GM23338 (cell line): ENCODE measurements around the gene PHTF2. TPM values are rescaled to one million over a fixed set of nuclear protein-coding genes. Genes with fewer than 3 reads are reported as not detected.

Experiments used
- ATAC-seq: fragments of 200-7000 bp; cut with Tn5 transposase; 3 replicates; pipeline ENCODE4 v1.9.1; 2020
- DNase-seq: peaks from one replicate; pipeline ENCODE4 v3.0.0-alpha.2; 2015; ENCODE audit warnings: low spot score
- H2AFZ ChIP-seq: fragments of 200-600 bp; sonication (generic); 2 replicates; pipeline ENCODE4 v1.8.0; 2016; ENCODE audit warnings: antibody characterized with exemption, mild to moderate bottlenecking, moderate library complexity
- H3F3A ChIP-seq: fragments of 200-600 bp; sonication (generic); replicated peaks from 2 replicates; pipeline ENCODE4 v1.8.0; 2017; ENCODE audit warnings: antibody characterized with exemption, mixed run types, low read depth
- H3K27ac ChIP-seq: fragments of 200-600 bp; sonication (generic); 2 replicates; pipeline ENCODE4 v1.6.1; 2016; ENCODE audit warnings: low read depth
- H3K27me3 ChIP-seq: fragments of 200-600 bp; sonication (generic); 2 replicates; pipeline ENCODE4 v1.8.0; 2016; ENCODE audit warnings: mild to moderate bottlenecking, mixed run types, moderate library complexity; ENCODE audit not compliant: insufficient read depth
- H3K36me3 ChIP-seq: fragments of 200-600 bp; sonication (generic); 2 replicates; pipeline ENCODE4 v1.8.0; 2016; ENCODE audit warnings: mild to moderate bottlenecking; ENCODE audit not compliant: insufficient read depth
- H3K4me1 ChIP-seq: fragments of 200-600 bp; sonication (generic); 2 replicates; pipeline ENCODE4 v1.8.0; 2016; ENCODE audit warnings: mild to moderate bottlenecking, moderate library complexity; ENCODE audit not compliant: insufficient read depth
- H3K4me2 ChIP-seq: fragments of 200-600 bp; sonication (generic); 2 replicates; pipeline ENCODE4 v1.7.1; 2017; ENCODE audit warnings: mixed run types
- H3K4me3 ChIP-seq: fragments of 200-600 bp; sonication (generic); 2 replicates; pipeline ENCODE4 v1.6.1; 2016; ENCODE audit warnings: mixed run types
- H3K79me2 ChIP-seq: fragments of 200-600 bp; sonication (generic); replicated peaks from 2 replicates; pipeline ENCODE4 v1.8.0; 2017; ENCODE audit warnings: mild to moderate bottlenecking; ENCODE audit not compliant: insufficient read depth
- H3K9me2 ChIP-seq: fragments of 200-600 bp; sonication (generic); 2 replicates; pipeline ENCODE4 v1.8.0; 2017; ENCODE audit not compliant: insufficient read depth
- H4K20me1 ChIP-seq: fragments of 200-600 bp; sonication (generic); replicated peaks from 2 replicates; pipeline ENCODE4 v1.8.0; 2017; ENCODE audit warnings: mild to moderate bottlenecking; ENCODE audit not compliant: insufficient read depth
- H3K27ac Mint-ChIP-seq: 2 replicates; pipeline ENCODE4 v1.8.0; 2020; ENCODE audit warnings: inconsistent platforms, mild to moderate bottlenecking, moderate library complexity, mixed read lengths
- H3K27me3 Mint-ChIP-seq: 3 replicates; pipeline ENCODE4 v1.8.0; 2022; ENCODE audit warnings: low read depth, mild to moderate bottlenecking, moderate library complexity, mixed read lengths, inconsistent platforms; ENCODE audit not compliant: insufficient read depth, poor library complexity
- H3K36me3 Mint-ChIP-seq: 3 replicates; pipeline ENCODE4 v1.8.0; 2021; ENCODE audit warnings: low read depth, mild to moderate bottlenecking, inconsistent platforms, moderate library complexity, mixed read lengths
- H3K4me1 Mint-ChIP-seq: 3 replicates; pipeline ENCODE4 v1.8.0; 2020; ENCODE audit warnings: mild to moderate bottlenecking, inconsistent platforms, mixed read lengths
- H3K4me3 Mint-ChIP-seq: 3 replicates; pipeline ENCODE4 v1.8.0; 2021; ENCODE audit warnings: moderate library complexity, mild to moderate bottlenecking, inconsistent platforms, mixed read lengths
- H3K9me3 Mint-ChIP-seq: 3 replicates; pipeline ENCODE4 v1.8.0; 2020; ENCODE audit warnings: moderate library complexity, mild to moderate bottlenecking, inconsistent platforms, mixed read lengths
- CREB1 ChIP-seq: fragments of 250-450 bp; sonication (Bioruptor Pico); IDR thresholded peaks from 2 replicates; pipeline ENCODE4 v1.5.0; 2020; ENCODE audit warnings: low read depth, mild to moderate bottlenecking, moderate library complexity
- NANOG ChIP-seq: IDR thresholded peaks from 2 replicates; pipeline ENCODE4 v1.6.1; 2016; ENCODE audit warnings: antibody characterized with exemption, borderline replicate concordance
- REST ChIP-seq: IDR thresholded peaks from one replicate; pipeline ENCODE4 v1.6.1; 2018; ENCODE audit warnings: antibody characterized with exemption; ENCODE audit not compliant: unreplicated experiment
- ZNF462 ChIP-seq: fragments of 250-450 bp; sonication (Bioruptor Pico); IDR thresholded peaks from 2 replicates; pipeline ENCODE4 v1.5.0; 2020; ENCODE audit warnings: mild to moderate bottlenecking, moderate library complexity
- polyA plus RNA-seq: library from polyadenylated mRNA; unstranded; fragments of >200 nt; fragmentation: Nextera tagmentation; extraction: Ambion mirVana; gene quantifications from 2 replicates; pipeline ENCODE4 v1.2.1, GENCODE V29; 2016
- total RNA-seq: library from RNA; depleted of rRNA; stranded (reverse); fragments of >200 nt; shearing (Covaris generic); gene quantifications from 2 replicates; pipeline ENCODE4 v1.2.3, GENCODE V29; 2014

The PHTF2 gene
- total and polyA plus RNA-seq, 2 experiments from 2014 or later = 14.6 to 24.1 TPM

- TF ChIP-seq REST = no peak
- TF ChIP-seq ZNF462 (CRISPR knock-in tag) = no peak
- TF ChIP-seq CREB1 (CRISPR knock-in tag) = no peak
Measured at GRCh38 chr7:77950548-77950947, 152.0 kb downstream of the PHTF2 start (continued).

GRCh38 chr7:77954773-77955555 is 156.4 kb downstream of the PHTF2 start:
- no peaks in the 10 kb centered on the region for H3K4me1 ChIP-seq
- H3K9me2 ChIP-seq = no peaks in the 10 kb centered on the region
- H3K27me3 ChIP-seq = no peaks in the 10 kb centered on the region
- no peaks in the 10 kb centered on the region for H3K79me2 ChIP-seq
- no peaks in the 10 kb centered on the region for H3K36me3 ChIP-seq
- no peak overlapping the region for H3K4me2 ChIP-seq
- Mint-ChIP-seq H3K27me3 (no peaks in the 10 kb centered on the region), H3K4me1 (no peaks in the 10 kb centered on the region), H3K36me3 (no peaks in the 10 kb centered on the region), H3K27ac (no peak overlapping the region), H3K9me3 (no peaks in the 10 kb centered on the region), H3K4me3 (no peak overlapping the region)
- H3K27ac ChIP-seq = no peak overlapping the region
- H4K20me1 ChIP-seq = no peaks in the 10 kb centered on the region
- H2AFZ ChIP-seq = no peak overlapping the region
- no peak overlapping the region for H3K4me3 ChIP-seq
- ATAC-seq (no peak), DNase-seq (no peak)
- H3F3A ChIP-seq = no peaks in the 10 kb centered on the region
- TF ChIP-seq NANOG (no peak), ZNF462 (CRISPR knock-in tag) (no peak)
